Smooth muscle cell of the coronary artery (primary cell): ENCODE results near the gene GRIK4. TPM values are rescaled to one million over a fixed set of nuclear protein-coding genes. Genes with fewer than 3 reads are reported as not detected.

ENCODE experiments used
- total RNA-seq: library from RNA; depleted of rRNA; stranded (reverse); fragments of >200 nt; gene quantifications from 2 replicates; pipeline ENCODE4 v1.2.3, GENCODE V29; 2014; ENCODE audit warnings: low replicate concordance

The GRIK4 gene, protein sequence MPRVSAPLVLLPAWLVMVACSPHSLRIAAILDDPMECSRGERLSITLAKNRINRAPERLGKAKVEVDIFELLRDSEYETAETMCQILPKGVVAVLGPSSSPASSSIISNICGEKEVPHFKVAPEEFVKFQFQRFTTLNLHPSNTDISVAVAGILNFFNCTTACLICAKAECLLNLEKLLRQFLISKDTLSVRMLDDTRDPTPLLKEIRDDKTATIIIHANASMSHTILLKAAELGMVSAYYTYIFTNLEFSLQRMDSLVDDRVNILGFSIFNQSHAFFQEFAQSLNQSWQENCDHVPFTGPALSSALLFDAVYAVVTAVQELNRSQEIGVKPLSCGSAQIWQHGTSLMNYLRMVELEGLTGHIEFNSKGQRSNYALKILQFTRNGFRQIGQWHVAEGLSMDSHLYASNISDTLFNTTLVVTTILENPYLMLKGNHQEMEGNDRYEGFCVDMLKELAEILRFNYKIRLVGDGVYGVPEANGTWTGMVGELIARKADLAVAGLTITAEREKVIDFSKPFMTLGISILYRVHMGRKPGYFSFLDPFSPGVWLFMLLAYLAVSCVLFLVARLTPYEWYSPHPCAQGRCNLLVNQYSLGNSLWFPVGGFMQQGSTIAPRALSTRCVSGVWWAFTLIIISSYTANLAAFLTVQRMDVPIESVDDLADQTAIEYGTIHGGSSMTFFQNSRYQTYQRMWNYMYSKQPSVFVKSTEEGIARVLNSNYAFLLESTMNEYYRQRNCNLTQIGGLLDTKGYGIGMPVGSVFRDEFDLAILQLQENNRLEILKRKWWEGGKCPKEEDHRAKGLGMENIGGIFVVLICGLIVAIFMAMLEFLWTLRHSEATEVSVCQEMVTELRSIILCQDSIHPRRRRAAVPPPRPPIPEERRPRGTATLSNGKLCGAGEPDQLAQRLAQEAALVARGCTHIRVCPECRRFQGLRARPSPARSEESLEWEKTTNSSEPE
- total RNA-seq: 0.12 TPM in 1 of 2 replicates, not detected in the other

DNA sequence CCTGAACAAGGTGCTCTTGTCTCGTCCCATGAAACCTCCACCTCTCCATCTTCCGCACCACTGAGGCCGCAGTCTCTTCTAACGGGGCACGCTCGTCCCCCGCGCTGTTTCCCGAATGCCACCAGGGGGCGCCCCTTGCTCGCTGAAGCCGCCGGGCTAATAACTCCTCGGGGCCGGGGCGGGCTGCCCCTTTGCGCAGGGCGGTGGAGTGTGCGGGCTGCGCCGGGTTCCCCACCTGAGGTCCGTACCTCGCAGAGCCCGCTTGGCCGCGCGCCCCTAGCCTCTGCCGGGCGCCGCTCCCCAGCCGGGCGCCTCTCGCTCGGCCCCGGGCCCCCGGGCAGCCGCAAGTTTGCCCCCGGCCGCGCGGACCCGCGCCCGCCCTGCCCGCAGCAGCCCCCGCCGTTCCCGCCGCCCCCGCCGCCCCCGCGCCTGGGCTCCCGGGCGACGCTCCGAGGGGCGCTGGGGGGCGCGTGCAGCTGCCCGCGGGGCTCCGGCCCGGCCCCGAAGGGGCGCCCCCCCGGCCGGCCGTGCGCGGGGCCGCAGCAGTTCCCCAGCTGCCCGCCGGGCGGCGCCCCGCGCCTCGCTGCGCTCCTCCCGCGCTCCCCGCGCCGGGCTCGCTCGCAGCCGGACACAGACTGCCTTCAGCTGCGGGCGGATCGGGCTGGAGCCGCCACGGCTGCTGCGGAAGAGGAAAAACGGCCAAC, at the start of gene GRIK4:
Gene GRIK4, plus strand, starts transcription at position 633 of the 704 bp plus-strand sequence. CDS start 148,571 bp downstream, outside the sequence.

DNA sequence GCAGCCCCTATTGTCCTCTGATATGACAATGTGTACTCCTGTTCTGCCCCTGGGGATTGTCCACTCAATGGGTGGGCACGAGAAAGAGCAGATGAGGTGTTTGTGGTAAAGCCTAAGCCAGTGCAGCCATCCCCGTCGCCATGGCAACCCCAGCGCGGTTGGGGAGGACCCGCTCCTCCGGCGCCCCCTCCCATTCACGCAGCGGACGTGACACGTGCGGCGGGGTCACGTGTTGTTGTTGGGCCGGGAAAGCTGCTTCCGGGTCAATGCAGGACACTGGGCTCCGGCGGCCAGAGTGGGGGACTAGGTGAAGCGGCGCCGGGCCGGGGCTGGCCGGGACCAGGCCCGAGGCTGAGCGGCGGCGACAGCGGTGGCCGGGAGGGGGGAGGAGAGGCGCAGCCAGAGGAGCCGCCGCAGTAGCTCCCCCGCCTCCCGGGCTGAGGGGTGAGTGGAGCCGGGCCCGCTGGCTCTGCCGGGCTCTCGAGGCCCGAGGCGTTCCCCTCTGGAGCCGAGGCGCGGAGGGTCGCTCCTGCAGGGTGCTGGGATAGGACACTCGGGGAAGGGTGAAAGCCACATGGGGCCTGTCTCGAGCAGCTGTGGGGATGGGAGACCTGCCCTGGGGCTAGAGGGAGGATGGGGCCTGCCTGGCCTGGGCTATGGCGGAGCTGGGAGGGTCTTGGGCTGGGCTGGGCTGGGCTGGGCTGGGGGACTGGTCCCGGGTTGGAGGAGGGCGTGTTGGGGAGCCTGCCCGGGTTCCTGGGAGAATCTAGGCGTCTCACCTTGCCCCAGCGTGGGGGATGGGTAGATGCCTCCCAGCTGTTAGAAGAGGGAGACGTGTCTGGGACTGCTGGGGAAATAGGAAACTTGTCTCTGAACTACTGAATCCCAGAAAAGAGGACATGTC, 512.6 kb downstream of the GRIK4 start, which contains the start of gene TBCEL:
Gene TBCEL, plus strand, starts transcription at position 255 of the 904 bp plus-strand sequence. CDS start 21,589 bp downstream, outside the sequence.

Other genes with a start within 250 kb of the GRIK4 start
- 4.7 and 7.1 TPM in 2 replicates for gene TLCD5, start 186.4 kb upstream of the GRIK4 start, total RNA-seq
- gene ARHGEF12, start 175.3 kb upstream of the GRIK4 start, total RNA-seq: 51.4 and 54.5 TPM in 2 replicates